Airway epithelial cell (primary cell): Measurements from ENCODE around the gene FIBCD1. TPM values are rescaled to one million over a fixed set of nuclear protein-coding genes. Genes with fewer than 3 reads are reported as not detected.

Experiments
- total RNA-seq: library from RNA; depleted of rRNA; stranded (reverse); fragments of >200 nt; gene quantifications from 2 replicates; pipeline ENCODE4 v1.2.3, GENCODE V29; 2015

FIBCD1 gene, protein sequence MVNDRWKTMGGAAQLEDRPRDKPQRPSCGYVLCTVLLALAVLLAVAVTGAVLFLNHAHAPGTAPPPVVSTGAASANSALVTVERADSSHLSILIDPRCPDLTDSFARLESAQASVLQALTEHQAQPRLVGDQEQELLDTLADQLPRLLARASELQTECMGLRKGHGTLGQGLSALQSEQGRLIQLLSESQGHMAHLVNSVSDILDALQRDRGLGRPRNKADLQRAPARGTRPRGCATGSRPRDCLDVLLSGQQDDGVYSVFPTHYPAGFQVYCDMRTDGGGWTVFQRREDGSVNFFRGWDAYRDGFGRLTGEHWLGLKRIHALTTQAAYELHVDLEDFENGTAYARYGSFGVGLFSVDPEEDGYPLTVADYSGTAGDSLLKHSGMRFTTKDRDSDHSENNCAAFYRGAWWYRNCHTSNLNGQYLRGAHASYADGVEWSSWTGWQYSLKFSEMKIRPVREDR
- 0.19 and 0.56 TPM in 2 replicates for total RNA-seq

GRCh38 chr9:130938652-130939404, at the start of gene FIBCD1:
Gene FIBCD1, minus strand, starts transcription at chr9:130939247. Its CDS starts 640 bp downstream, at chr9:130938607.

GRCh38 chr9:130896233-130897014, 42.6 kb downstream of the FIBCD1 start, which contains the start of gene QRFP:
Gene QRFP, minus strand, starts transcription at chr9:130896812. Its CDS starts 2,974 bp downstream, at chr9:130893838.

Other genes starting within 250 kb of the FIBCD1 start
- gene EXOSC2, start 245.5 kb downstream of the FIBCD1 start, total RNA-seq = 34.4 and 39.0 TPM in 2 replicates
- 30.5 and 31.1 TPM in 2 replicates for gene ABL1, start 104.0 kb downstream of the FIBCD1 start, total RNA-seq
- gene QRFP, start 42.4 kb downstream of the FIBCD1 start, total RNA-seq = not detected in 2 replicates
- 0.07 TPM in 1 of 2 replicates, not detected in the other for gene LAMC3, start 69.9 kb upstream of the FIBCD1 start, total RNA-seq
- 2.8 and 3.7 TPM in 2 replicates for gene AIF1L, start 157.3 kb upstream of the FIBCD1 start, total RNA-seq
- 16.3 and 21.0 TPM in 2 replicates for gene NUP214, start 186.3 kb upstream of the FIBCD1 start, total RNA-seq